Inflammatory macrophage treated with lipopolysaccharide for 1 hour (primary cell): Measurements from ENCODE around the gene UNC5C.

Experiments
- DNase-seq, 2 donors: peaks; one replicate each; pipeline ENCODE4 v3.0.0-alpha.2; 2020 to 2022

The UNC5C gene

GRCh38 chr4:95388911-95389310 is 159.9 kb downstream of the UNC5C start:
- DNase-seq, result no peak

- no peak for DNase-seq
Observed at GRCh38 chr4:95387719-95388118, 161.1 kb downstream of the UNC5C start.

GRCh38 chr4:95386410-95386809 is 162.4 kb downstream of the UNC5C start:
- DNase-seq, result no peak

- no peak for DNase-seq
Observed at GRCh38 chr4:95381843-95382580, 166.8 kb downstream of the UNC5C start.

GRCh38 chr4:95379633-95380032 is 169.1 kb downstream of the UNC5C start:
- DNase-seq, result no peak

GRCh38 chr4:95377366-95377900 is 171.3 kb downstream of the UNC5C start:
- no peak for DNase-seq

GRCh38 chr4:95371476-95372224 is 177.1 kb downstream of the UNC5C start:
- DNase-seq, result no peak

GRCh38 chr4:95367824-95368223 is 180.9 kb downstream of the UNC5C start:
- no peak for DNase-seq

GRCh38 chr4:95363966-95364365 is 184.8 kb downstream of the UNC5C start:
- DNase-seq, result no peak

- no peak for DNase-seq
Observed at GRCh38 chr4:95363559-95363925, 185.2 kb downstream of the UNC5C start.

- no peak for DNase-seq
Observed at GRCh38 chr4:95362906-95363558, 185.7 kb downstream of the UNC5C start.

DNA sequence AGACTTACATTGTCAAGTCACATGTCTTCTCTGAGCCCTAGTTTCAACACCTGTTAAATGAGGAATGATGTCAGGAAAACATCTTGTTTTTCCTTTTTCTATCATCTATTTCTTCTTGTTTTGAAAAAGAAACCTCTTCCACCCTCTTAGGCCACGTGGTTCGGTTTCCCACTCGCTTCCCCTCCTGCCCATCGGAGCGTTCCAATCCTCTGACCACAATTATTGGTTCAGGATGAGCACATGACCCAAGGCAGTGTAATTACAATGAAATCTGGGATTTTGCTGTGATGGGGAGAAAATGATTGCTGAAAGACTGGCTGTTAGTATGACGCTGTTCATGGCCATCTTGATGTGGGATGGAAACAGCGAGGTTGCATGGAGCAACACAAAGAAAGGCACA is 186.7 kb downstream of the UNC5C start:
- no peak for DNase-seq

GRCh38 chr4:95361696-95361965 is 187.1 kb downstream of the UNC5C start:
- DNase-seq, result no peak

- DNase-seq, result no peak
Observed at GRCh38 chr4:95360906-95361695, 187.7 kb downstream of the UNC5C start.

GRCh38 chr4:95360256-95360903 is 188.4 kb downstream of the UNC5C start:
- DNase-seq, result no peak

DNA sequence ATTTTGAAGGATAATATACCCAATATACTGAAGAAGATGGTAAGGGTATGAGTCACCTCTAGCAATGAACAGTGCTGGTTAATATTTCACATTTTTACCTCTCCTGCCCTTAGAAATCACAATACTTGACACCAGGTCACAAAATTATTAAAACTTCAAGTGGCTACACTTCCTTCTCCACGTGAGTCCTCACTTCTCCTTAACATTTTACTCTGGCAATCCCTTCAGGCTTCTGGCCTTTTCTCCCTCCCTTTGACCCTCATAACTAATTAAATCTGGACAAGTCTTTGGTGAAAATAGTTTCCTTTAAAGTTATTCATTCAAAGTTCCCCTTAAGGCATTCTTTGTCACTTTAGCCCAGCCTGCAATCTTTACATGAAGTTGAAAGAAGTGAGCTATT is 190.4 kb downstream of the UNC5C start:
- no peak for DNase-seq

DNA sequence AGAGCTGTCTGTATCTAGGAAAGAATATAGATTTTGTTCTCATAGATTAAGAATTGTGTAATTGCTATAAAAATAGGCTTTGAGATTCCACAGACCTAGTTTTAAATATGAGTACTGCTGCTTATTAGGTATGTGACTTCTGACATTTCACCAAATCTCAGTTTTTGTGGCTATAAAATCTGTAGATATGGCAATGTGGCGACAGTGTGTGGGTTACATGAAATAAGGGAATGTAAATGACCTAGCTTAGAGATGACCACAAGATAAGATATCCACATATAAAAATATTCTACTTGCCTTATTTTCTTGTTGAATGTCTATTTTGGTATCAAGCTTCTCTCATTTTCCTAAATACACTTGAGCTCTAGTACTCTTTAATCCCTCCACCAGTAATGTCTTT is 193.8 kb downstream of the UNC5C start:
- no peak for DNase-seq

DNA sequence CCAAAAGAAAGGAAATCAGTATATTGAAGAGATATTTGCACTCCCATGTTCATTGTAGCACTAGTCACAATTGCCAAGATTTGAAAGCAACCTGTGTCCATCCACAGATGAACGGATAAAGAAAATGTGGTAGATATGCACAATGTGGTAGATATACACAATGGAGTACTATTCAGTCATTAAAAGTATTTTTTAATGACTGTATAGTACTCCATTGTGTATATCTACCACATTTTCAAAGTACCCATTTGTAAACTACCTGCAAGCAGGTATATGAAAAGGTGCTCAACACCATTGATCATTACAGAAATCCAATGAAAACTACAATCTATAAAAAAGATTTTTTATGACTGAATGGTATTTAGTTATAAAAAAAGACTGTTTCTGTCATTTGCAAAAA is 200.4 kb downstream of the UNC5C start:
- DNase-seq, result no peak

DNA sequence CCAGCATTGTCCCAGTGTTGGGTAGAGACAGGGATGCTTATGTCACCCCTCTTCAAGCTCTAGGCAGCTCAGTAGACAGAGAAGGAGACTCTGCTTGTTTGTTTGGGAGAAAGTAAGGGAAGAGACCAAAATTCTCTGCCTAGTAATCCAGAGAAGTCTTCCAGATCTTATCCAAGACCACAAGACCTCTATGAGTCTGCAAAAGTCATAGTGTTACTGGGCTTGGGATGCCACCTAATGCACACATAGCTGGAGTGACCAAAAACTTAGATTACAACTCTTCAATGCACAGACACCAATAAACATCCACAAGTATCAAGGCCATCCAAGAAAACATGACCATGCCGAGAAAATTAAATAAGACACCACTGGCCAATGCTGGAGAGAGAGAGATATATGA is 205.5 kb downstream of the UNC5C start:
- no peak for DNase-seq

- DNase-seq, result no peak
Observed at GRCh38 chr4:95340191-95340590, 208.6 kb downstream of the UNC5C start.

- no peak for DNase-seq
Observed at GRCh38 chr4:95325665-95326064, 223.1 kb downstream of the UNC5C start.

DNA sequence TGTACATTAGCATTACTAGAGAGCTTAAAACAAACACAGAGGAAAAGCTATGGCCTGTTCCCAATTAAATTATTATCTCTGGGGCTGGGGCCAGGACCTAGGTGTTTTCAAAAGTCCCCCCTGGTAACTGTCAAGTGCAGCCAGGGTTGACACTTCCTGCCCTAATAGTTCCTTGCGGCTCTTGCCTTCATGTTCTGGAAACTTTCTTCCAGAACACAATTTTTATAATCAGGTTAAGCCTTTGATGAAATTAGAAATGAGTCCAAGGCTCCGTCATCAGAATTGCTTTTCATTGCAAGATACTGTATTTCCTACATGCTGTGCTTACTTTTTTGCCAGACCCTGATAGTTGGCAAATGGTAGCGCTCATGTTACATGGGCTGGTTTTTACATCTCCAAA is 229.6 kb downstream of the UNC5C start:
- DNase-seq, result no peak

DNA sequence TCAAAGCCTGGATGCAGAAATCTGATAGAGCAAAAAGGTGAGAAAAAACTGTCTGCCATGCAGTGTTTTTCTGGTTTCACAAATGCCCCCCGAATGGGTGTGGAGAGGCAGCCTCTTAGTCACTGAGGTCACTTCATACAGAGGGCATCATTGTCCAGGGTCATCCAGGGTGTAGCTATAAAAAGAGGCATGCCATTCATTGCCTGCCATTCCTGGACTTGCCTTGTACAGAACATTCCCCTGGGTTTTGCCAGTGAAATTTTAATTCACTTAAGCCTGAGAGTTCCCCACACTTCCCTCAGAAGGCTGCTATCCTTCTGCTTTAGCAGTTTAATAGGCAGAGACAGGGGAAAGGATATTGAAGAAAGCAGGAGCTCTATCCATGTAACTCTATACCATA is 230.3 kb downstream of the UNC5C start:
- no peak for DNase-seq
